Stomach (tissue), 9 donors: ENCODE results near the gene HSPB7. TPM values are rescaled to one million over a fixed set of nuclear protein-coding genes. Genes with fewer than 3 reads are reported as not detected.

Source experiments
- DNase-seq, 2 donors: peaks; one replicate each; pipeline versions ENCODE4 v3.0.0 to v3.0.0-alpha.2; 2013 to 2019
- H3K27ac ChIP-seq, 5 donors: fragments of 200-600 bp in 4 of 5; sonication (generic) in 4 of 5; one replicate each; pipeline ENCODE4 v1.5.1; 2013 to 2019; ENCODE audit warnings: mild to moderate bottlenecking in 1 of 5, moderate library complexity in 1 of 5
- H3K27me3 ChIP-seq, 3 donors: fragments of 200-600 bp; sonication (generic); one replicate each; pipeline ENCODE4 v1.5.1; 2017 to 2019; ENCODE audit warnings: mixed run types in 1 of 3
- H3K36me3 ChIP-seq, 4 donors: fragments of 200-600 bp; sonication (generic); 1 replicate in 3 of 4; 2 replicates in 1 of 4; pipeline ENCODE4 v1.5.1; 2016 to 2019
- H3K4me1 ChIP-seq, 4 donors: fragments of 200-600 bp; sonication (generic); one replicate each; pipeline ENCODE4 v1.5.1; 2016 to 2019
- H3K4me3 ChIP-seq, 4 donors: fragments of 200-600 bp; sonication (generic) in 3 of 4; one replicate each; pipeline ENCODE4 v1.5.1; 2016 to 2019; ENCODE audit warnings: mild to moderate bottlenecking in 1 of 4
- H3K9me3 ChIP-seq, 4 donors: fragments of 200-600 bp; sonication (generic); one replicate each; pipeline ENCODE4 v1.5.1; 2016 to 2019
- CTCF ChIP-seq, 7 experiments: fragments of 450-650 bp in 4 of 7; fragments of 200-600 bp in 3 of 7; sonication (generic) in 3 of 7; IDR thresholded peaks; one replicate each; pipeline ENCODE4 v1.5.1; 2016 to 2019; ENCODE audit warnings: antibody characterized with exemption in 7 of 7, control low read depth in 2 of 7, mild to moderate bottlenecking in 1 of 7
- EP300 ChIP-seq: sonication (generic); formaldehyde crosslinking; IDR thresholded peaks from one replicate; pipeline ENCODE4 v1.6.1; 2017; ENCODE audit warnings: antibody characterized with exemption
- POLR2A ChIP-seq, 4 donors: fragments of 450-650 bp; IDR thresholded peaks; one replicate each; pipeline ENCODE4 v1.6.1; 2016; ENCODE audit warnings: antibody characterized with exemption in 4 of 4, control low read depth in 2 of 4, mild to moderate bottlenecking in 1 of 4, moderate library complexity in 1 of 4
- POLR2AphosphoS5 ChIP-seq, 3 donors: sonication (generic); formaldehyde crosslinking; IDR thresholded peaks; one replicate each; pipeline ENCODE4 v1.6.1; 2016; ENCODE audit warnings: antibody characterized with exemption in 3 of 3
- WGBS, 5 donors: extraction: QIAGEN DNeasy Blood & Tissue Kit in 3 of 5; methylation state at CpG; one replicate each; pipeline versions ENCODE4 v1.1.5 to v1.1.7; 2013 to 2018; 5-methylcytosine and 5-hydroxymethylcytosine counted together
- intact Hi-C: fragments of 100-400 bp; cut with DNase I; formaldehyde crosslinking; loops from one replicate; pipeline ENCODE4 v1.15.1; 2023; ENCODE audit warnings: low total_unique reads
- polyA plus RNA-seq, 3 donors: library from polyadenylated mRNA; stranded (reverse); fragments of 200-250 nt; gene quantifications; one replicate each; pipeline ENCODE4 v1.2.3, GENCODE V29; 2013
- total RNA-seq, 5 donors: library from RNA; depleted of rRNA; stranded (reverse); fragments of >200 nt; gene quantifications; one replicate each; pipeline versions ENCODE4 v1.1.0 to v1.2.3, GENCODE V29; 2014 to 2016
- donor health status: healthy with polysubstance abuse.
- donor health status: Bipolar disorder and iron deficiency.
- donor health status: healthy.

HSPB7 gene
- total and polyA plus RNA-seq, 8 donors = 9.9 to 83.5 (median 23.8) TPM

GRCh38 chr1:15975805-15976680, 41.8 kb downstream of the HSPB7 start, which contains the start of gene ZBTB17:
Gene ZBTB17, minus strand, starts transcription at chr1:15976101. Its CDS starts 27,606 bp downstream, at chr1:15948495.
- H3K4me3 ChIP-seq = peak within 1 kb of the TSS; percentile 79 to 100 (median 98)
- intact Hi-C loops = no loop called here
- H3K9me3 ChIP-seq = no peaks in the 10 kb centered on the region
- H3K27me3 ChIP-seq = no peaks in the 10 kb centered on the region
- peaks cover 11 to 45% (median 29%) of the 10 kb centered on the region in 4 donors for H3K4me1 ChIP-seq
- H3K27ac ChIP-seq = peak within 1 kb of the TSS; percentile 59 to 90 (median 84)
- peak; percentile 96 to 98 for DNase-seq
- H3K36me3 ChIP-seq = peaks cover 8 to 19% (median 17%) of the 10 kb centered on the region in 4 donors
- WGBS, 5 donors = 7 to 38% (median 11%) methylated on average over 10 to 45 of the region's 47 CpGs
- TF ChIP-seq POLR2AphosphoS5 (IDR thresholded peaks at IDR 0.05) (peak; percentile 57 to 93 (median 88)), CTCF (IDR thresholded peaks at IDR 0.05) (no peak), POLR2A (IDR thresholded peaks at IDR 0.05) (peak in 1 of 4 donors; percentile 40)

DNA sequence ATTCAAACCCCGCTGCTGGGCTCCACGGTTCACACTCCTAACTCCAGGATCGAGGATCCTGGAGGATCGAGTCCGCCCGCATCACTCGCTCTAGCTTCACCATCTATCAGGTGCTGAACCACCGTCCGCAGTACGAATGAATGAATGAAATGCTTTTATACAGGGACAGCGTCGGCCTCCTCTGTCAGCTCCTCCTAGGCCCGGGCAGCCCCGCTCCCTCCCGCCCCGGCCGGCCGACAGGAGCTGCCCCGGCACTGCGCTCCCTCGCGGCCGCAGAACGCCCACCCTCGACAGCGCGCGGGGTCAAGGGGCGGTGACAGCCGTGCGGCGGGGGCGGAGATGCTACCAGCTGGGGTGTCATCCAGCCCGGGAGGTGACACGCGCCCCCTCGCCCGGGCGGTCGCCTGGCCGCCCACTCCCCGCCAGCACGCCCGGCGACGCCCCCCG, 42.5 kb downstream of the HSPB7 start:
- peak overlapping the region; percentile 59 to 90 (median 84) for H3K27ac ChIP-seq
- 0 to 2% (median 1%) methylated on average over 11 to 47 of the region's 47 CpGs for WGBS, 5 donors
- TF ChIP-seq CTCF (IDR thresholded peaks at IDR 0.05) (no peak), EP300 (no peak), POLR2A (IDR thresholded peaks at IDR 0.05) (no peak), POLR2AphosphoS5 (IDR thresholded peaks at IDR 0.05) (no peak)
- peak; percentile 31 to 80 for DNase-seq
- H3K27me3 ChIP-seq = no peaks in the 10 kb centered on the region
- H3K4me1 ChIP-seq = peaks cover 11 to 45% (median 29%) of the 10 kb centered on the region in 4 donors
- no peaks in the 10 kb centered on the region for H3K9me3 ChIP-seq
- H3K4me3 ChIP-seq = peak overlapping the region; percentile 79 to 100 (median 98)
- peaks cover 8 to 26% (median 20%) of the 10 kb centered on the region in 4 donors for H3K36me3 ChIP-seq
- intact Hi-C loops = no loop called here

DNA sequence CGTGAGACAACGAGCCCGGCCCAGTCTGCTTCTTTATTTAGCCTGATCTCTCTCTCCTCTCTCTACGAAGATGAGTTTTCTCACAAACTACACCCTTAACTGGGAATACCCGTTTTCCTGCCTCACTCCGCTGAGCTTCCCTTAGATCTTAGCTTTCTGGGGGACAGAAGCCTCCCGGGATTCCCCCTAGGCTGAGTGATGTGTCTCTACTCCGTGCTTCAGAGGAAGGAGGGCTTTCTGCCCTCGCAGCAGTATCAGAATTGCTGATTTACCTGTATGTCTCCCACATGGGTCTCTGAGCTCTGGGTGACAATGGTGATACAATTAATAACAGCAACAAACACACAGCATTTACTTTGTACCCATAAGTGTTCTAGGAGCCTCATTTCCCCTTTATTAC, 43.0 kb downstream of the HSPB7 start:
- H3K4me3 ChIP-seq = peak overlapping the region; percentile 79 to 100 (median 98)
- H3K4me1 ChIP-seq = peaks cover 11 to 45% (median 29%) of the 10 kb centered on the region in 4 donors
- 43 to 54% (median 49%) methylated on average over 8 to 9 of the region's 9 CpGs for WGBS, 5 donors
- intact Hi-C loops = no loop called here
- peak overlapping the region in 1 of 5 donors; percentile 90 for H3K27ac ChIP-seq
- TF ChIP-seq POLR2AphosphoS5 (IDR thresholded peaks at IDR 0.05) (no peak), POLR2A (IDR thresholded peaks at IDR 0.05) (no peak), EP300 (no peak), CTCF (IDR thresholded peaks at IDR 0.05) (no peak)
- H3K27me3 ChIP-seq = no peaks in the 10 kb centered on the region
- H3K36me3 ChIP-seq = peaks cover 8 to 30% (median 24%) of the 10 kb centered on the region in 4 donors
- no peak for DNase-seq
- no peaks in the 10 kb centered on the region for H3K9me3 ChIP-seq

DNA sequence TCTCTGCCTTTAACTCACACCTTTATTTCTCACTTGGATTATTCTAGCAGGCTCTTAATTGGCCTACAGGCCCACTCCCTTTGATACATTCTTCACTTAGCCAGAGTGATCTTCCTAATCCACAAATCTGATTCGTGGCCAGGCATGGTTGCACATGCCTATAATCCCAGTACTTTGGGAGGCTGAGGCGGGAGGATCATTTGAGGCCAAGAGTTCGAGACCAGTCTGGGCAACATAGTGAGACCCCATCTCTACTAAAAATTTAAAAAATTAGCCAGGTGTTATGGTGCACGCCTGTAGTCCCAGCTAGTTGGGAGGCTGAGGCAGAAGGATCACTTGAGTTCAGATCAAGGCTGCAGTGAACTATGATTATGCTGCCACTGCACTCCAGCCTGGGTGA, 44.1 kb downstream of the HSPB7 start:
- no peaks in the 10 kb centered on the region for H3K9me3 ChIP-seq
- H3K27me3 ChIP-seq = no peaks in the 10 kb centered on the region
- 95 to 99% (median 96%) methylated on average over 4 of the region's 4 CpGs for WGBS, 5 donors
- peaks cover 8 to 41% (median 35%) of the 10 kb centered on the region in 4 donors for H3K36me3 ChIP-seq
- no peak for TF ChIP-seq POLR2AphosphoS5 (IDR thresholded peaks at IDR 0.05)
- no peak for TF ChIP-seq EP300
- no peak for TF ChIP-seq POLR2A (IDR thresholded peaks at IDR 0.05)
- TF ChIP-seq CTCF (IDR thresholded peaks at IDR 0.05) = no peak
- intact Hi-C loops = no loop called here
- no peak overlapping the region for H3K4me3 ChIP-seq
- no peak for DNase-seq
- no peak overlapping the region for H3K27ac ChIP-seq
- H3K4me1 ChIP-seq = peaks cover 11 to 45% (median 29%) of the 10 kb centered on the region in 4 donors
